ENCODE measurements around the gene SRSF2.

SRSF2 gene

DNA sequence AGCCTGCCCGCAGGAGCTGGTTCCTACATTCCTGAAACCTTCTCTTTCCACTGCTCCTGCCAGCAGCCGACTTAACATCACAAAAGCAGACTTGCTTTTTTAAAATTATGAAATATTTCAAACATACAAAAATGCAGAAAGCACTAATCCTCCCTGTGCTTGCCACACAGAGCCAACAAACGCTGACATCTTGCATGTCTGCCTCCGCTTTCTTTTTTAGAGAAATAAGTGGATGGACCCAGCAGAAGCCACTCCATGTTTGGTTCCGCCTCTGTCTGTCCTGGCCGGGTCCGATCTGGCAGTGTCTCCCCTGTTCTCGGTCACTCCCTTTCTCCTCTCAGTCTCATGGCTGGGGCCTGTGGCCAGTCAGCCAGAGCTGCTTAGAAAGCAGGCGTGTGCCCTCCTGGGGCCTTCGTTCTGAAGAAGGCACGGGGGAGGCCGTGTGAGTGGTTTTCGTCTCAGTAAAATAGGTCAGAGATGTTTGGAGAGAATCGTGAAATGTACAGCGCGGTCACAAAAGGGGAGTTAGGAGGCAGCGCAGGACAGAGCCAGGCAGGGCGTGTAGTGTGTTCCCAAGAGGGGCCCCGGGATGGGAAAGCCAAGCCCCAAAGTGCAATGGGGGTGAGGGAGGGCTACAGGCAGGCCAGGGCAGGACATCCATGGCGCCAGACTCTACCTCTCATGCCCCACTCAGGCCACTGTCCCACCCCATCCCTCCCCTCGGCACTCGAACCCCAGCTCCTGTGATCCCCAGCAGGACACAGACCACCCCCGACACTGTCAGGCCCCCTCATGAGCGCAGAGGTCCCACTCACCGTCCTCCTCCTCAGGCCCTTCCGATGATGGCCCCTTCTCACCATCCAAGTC lies 49.6 kb downstream of the SRSF2 start:
- no peaks in the 10 kb centered on the region for H3K36me3 Mint-ChIP-seq
- no peak overlapping the region for H3K4me3 Mint-ChIP-seq
- H3K27ac Mint-ChIP-seq, result no peak overlapping the region
- no peaks in the 10 kb centered on the region for H3K4me1 Mint-ChIP-seq
- H3K27me3 Mint-ChIP-seq, result peaks cover 40% of the 10 kb centered on the region
- H3K9me3 Mint-ChIP-seq, result no peaks in the 10 kb centered on the region
- ATAC-seq, result no peak

DNA sequence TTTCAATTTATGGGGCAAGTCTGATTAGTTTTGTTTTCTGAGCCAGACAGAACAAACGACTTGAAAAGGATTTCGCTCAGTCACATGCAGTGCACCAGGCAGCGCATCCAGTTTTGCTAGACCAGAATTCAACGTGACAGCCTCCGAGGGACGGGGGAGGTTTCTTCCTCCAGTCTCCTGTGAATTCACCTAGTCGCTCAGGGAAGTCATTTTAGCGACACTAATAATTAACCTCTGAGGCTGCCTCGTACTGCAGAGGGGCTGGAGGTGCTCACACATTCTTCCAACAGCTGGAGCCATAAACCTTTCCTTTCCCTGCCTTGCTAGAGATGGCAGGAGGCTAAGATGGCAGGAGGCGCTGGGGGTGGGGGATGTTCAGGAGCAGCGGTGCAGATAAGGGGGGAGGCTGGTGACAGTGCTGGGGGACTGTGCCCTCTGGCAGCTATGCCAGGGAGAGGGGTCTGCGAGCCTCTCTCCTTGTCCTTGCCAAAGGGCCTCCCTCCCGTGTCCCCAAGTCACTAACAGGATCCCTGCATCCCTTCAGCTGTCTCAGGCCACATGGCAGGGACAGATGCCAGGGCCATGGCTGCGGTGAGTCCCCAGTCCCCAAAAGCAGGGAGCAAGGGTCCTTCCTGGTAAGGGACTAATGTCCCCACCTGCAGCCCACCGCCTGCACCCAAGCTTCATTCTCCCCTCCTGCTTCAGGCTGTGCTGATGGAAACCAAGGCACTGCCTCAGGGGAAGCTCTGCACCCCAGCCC lies 50.4 kb downstream of the SRSF2 start:
- Mint-ChIP-seq H3K27ac (no peak overlapping the region), H3K27me3 (peaks cover 40% of the 10 kb centered on the region), H3K36me3 (no peaks in the 10 kb centered on the region)

GRCh38 chr17:76685846-76686245 lies 51.3 kb downstream of the SRSF2 start:
- no peak overlapping the region for H3K4me3 Mint-ChIP-seq
- H3K4me1 Mint-ChIP-seq, result no peaks in the 10 kb centered on the region
- no peak for ATAC-seq
- no peak overlapping the region for H3K27ac Mint-ChIP-seq
- H3K9me3 Mint-ChIP-seq, result no peaks in the 10 kb centered on the region
- peaks cover 40% of the 10 kb centered on the region for H3K27me3 Mint-ChIP-seq
- no peaks in the 10 kb centered on the region for H3K36me3 Mint-ChIP-seq

More for the DNA sequence above, 50.4 kb downstream of the SRSF2 start:
- no peaks in the 10 kb centered on the region for H3K9me3 Mint-ChIP-seq
- no peak for ATAC-seq
- no peaks in the 10 kb centered on the region for H3K4me1 Mint-ChIP-seq
- H3K4me3 Mint-ChIP-seq, result no peak overlapping the region

DNA sequence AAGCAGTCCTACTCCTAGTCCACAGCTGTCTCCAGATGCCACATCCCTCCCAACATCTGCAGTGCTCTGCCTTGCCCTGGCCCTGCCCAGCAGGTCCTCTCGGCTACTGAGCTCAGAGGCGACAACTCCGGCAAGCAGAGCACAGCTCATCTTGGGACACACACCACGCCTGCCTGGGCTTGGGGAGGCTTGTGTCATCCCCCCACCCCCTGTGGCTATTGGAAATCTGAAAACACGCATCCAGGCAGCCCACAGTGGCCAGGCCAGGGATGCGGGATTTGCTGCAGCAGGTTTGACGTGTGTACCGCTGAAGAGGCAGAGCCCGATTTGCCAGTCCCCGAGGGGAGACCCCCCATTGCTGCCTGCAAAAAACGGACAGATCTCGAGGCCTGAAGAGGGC lies 51.8 kb downstream of the SRSF2 start:
- no peak for ATAC-seq
- H3K27ac Mint-ChIP-seq, result no peak overlapping the region
- no peak overlapping the region for H3K4me3 Mint-ChIP-seq
- H3K27me3 Mint-ChIP-seq, result peaks cover 40% of the 10 kb centered on the region
- no peaks in the 10 kb centered on the region for H3K36me3 Mint-ChIP-seq
- H3K9me3 Mint-ChIP-seq, result no peaks in the 10 kb centered on the region
- H3K4me1 Mint-ChIP-seq, result no peaks in the 10 kb centered on the region

DNA sequence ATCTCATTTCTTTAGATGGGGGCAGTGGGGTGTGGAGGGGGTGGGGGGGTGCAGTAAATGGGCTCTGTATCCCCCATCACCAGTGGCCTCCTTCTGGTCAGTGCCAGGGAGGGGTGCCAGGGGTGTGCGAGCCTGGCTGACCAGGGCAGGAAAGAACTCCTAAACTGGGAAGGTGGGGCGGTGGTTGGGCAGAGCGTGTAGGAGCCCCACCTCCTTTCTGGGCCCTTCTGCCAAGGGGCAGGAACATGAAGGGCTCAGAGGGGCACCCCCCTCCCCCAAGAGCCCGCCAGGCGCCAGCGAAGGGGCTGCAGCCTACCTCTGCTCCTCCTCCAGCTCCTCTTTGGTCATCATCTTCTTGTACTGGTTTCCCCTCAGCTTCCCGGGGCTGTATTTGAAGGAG lies 52.4 kb downstream of the SRSF2 start:
- Mint-ChIP-seq H3K9me3 (no peaks in the 10 kb centered on the region), H3K36me3 (no peaks in the 10 kb centered on the region), H3K27me3 (peaks cover 40% of the 10 kb centered on the region), H3K4me1 (no peaks in the 10 kb centered on the region), H3K4me3 (no peak overlapping the region), H3K27ac (no peak overlapping the region)
- ATAC-seq, result no peak
